ENCODE results near the gene DOCK8.

The DOCK8 gene

GRCh38 chr9:281741-282645, 67.3 kb downstream of the DOCK8 start:
- peak; percentile 18 for DNase-seq (ENCODE audit: extremely low spot score)
- POLR2A ChIA-PET = no interaction called here
- no peak for TF ChIP-seq CTBP1 (IDR thresholded peaks at IDR 0.05; ENCODE audit: borderline replicate concordance)
- CTCF ChIA-PET = no interaction called here

GRCh38 chr9:286071-286740, 71.5 kb downstream of the DOCK8 start:
- POLR2A ChIA-PET = no interaction called here
- CTCF ChIA-PET = no interaction called here
- DNase-seq (ENCODE audit: extremely low spot score) = no peak
- TF ChIP-seq SP1 (IDR thresholded peaks at IDR 0.05) = no peak
- TF ChIP-seq BHLHE40 (IDR thresholded peaks at IDR 0.05; ENCODE audit: borderline replicate concordance) = no peak
- TF ChIP-seq FOXM1 (IDR thresholded peaks at IDR 0.05; ENCODE audit: borderline replicate concordance) = no peak
- no peak for TF ChIP-seq HDGF (IDR thresholded peaks at IDR 0.05; ENCODE audit: borderline replicate concordance)
- TF ChIP-seq TARDBP (IDR thresholded peaks at IDR 0.05) = no peak
- TF ChIP-seq NFRKB (IDR thresholded peaks at IDR 0.05) = no peak
- no peak for TF ChIP-seq LEF1 (IDR thresholded peaks at IDR 0.05; ENCODE audit: borderline replicate concordance)

GRCh38 chr9:289121-289520, 74.5 kb downstream of the DOCK8 start:
- TF ChIP-seq ZNF384 (IDR thresholded peaks at IDR 0.05) = no peak
- TF ChIP-seq LEF1 (IDR thresholded peaks at IDR 0.05; ENCODE audit: borderline replicate concordance) = no peak
- TF ChIP-seq BHLHE40 (IDR thresholded peaks at IDR 0.05; ENCODE audit: borderline replicate concordance) = no peak
- no peak for TF ChIP-seq PKNOX1 (IDR thresholded peaks at IDR 0.05)
- TF ChIP-seq ELF4 (IDR thresholded peaks at IDR 0.05) = no peak
- ChIA-PET CTCF (no interaction called here), POLR2A (no interaction called here)
- DNase-seq (ENCODE audit: extremely low spot score) = no peak

GRCh38 chr9:292915-293314, 78.2 kb downstream of the DOCK8 start:
- no peak for TF ChIP-seq FOXK2 (IDR thresholded peaks at IDR 0.05)
- TF ChIP-seq ARNT (IDR thresholded peaks at IDR 0.05) = no peak
- TF ChIP-seq SUZ12 (IDR thresholded peaks at IDR 0.05) = no peak
- POLR2A ChIA-PET = no interaction called here
- no peak for DNase-seq (ENCODE audit: extremely low spot score)
- CTCF ChIA-PET = no interaction called here

GRCh38 chr9:295576-295975, 80.9 kb downstream of the DOCK8 start:
- ChIA-PET POLR2A (no interaction called here), CTCF (no interaction called here)
- DNase-seq (ENCODE audit: extremely low spot score) = no peak
- TF ChIP-seq PKNOX1 (IDR thresholded peaks at IDR 0.05) = no peak
- no peak for TF ChIP-seq TARDBP (IDR thresholded peaks at IDR 0.05)
- TF ChIP-seq ELF4 (IDR thresholded peaks at IDR 0.05) = no peak
- no peak for TF ChIP-seq SP1 (IDR thresholded peaks at IDR 0.05)
- no peak for TF ChIP-seq SUZ12 (IDR thresholded peaks at IDR 0.05)
- no peak for TF ChIP-seq CTBP1 (IDR thresholded peaks at IDR 0.05; ENCODE audit: borderline replicate concordance)
- no peak for TF ChIP-seq L3MBTL2 (conservative IDR thresholded peaks at IDR 0.05)
- no peak for TF ChIP-seq FOXK2 (IDR thresholded peaks at IDR 0.05)
- TF ChIP-seq ARNT (IDR thresholded peaks at IDR 0.05) = no peak
- no peak for TF ChIP-seq FOXA1 (IDR thresholded peaks at IDR 0.05)
- no peak for TF ChIP-seq BHLHE40 (IDR thresholded peaks at IDR 0.05; ENCODE audit: borderline replicate concordance)
- TF ChIP-seq NFRKB (IDR thresholded peaks at IDR 0.05) = no peak
- no peak for TF ChIP-seq FOXM1 (IDR thresholded peaks at IDR 0.05; ENCODE audit: borderline replicate concordance)
- no peak for TF ChIP-seq ZNF384 (IDR thresholded peaks at IDR 0.05)
- no peak for TF ChIP-seq LEF1 (IDR thresholded peaks at IDR 0.05; ENCODE audit: borderline replicate concordance)
- TF ChIP-seq HDGF (IDR thresholded peaks at IDR 0.05; ENCODE audit: borderline replicate concordance) = no peak

- no peak for DNase-seq (ENCODE audit: extremely low spot score)
- POLR2A ChIA-PET = no interaction called here
- CTCF ChIA-PET = no interaction called here
- TF ChIP-seq L3MBTL2 (conservative IDR thresholded peaks at IDR 0.05) (no peak), ELF4 (IDR thresholded peaks at IDR 0.05) (no peak), SP1 (IDR thresholded peaks at IDR 0.05) (no peak), ZNF384 (IDR thresholded peaks at IDR 0.05) (no peak), HDGF (IDR thresholded peaks at IDR 0.05; ENCODE audit: borderline replicate concordance) (no peak), NFRKB (IDR thresholded peaks at IDR 0.05) (no peak), TARDBP (IDR thresholded peaks at IDR 0.05) (no peak), FOXA1 (IDR thresholded peaks at IDR 0.05) (no peak), PKNOX1 (IDR thresholded peaks at IDR 0.05) (no peak), SUZ12 (IDR thresholded peaks at IDR 0.05) (no peak), LEF1 (IDR thresholded peaks at IDR 0.05; ENCODE audit: borderline replicate concordance) (no peak)
Measured at GRCh38 chr9:296411-296810, 81.7 kb downstream of the DOCK8 start.
